GM10266 (cell line): ENCODE data around the gene AGPAT1.

Source experiments
- DNase-seq: peaks from one replicate; pipeline ENCODE4 v3.0.0; 2012; ENCODE audit errors: extremely low spot score
- TF ChIP-seq, protein P1 (sequence below): IDR thresholded peaks from 2 replicates; pipeline ENCODE4 v1.5.1; 2012; ENCODE audit warnings: mild to moderate bottlenecking, low read depth; ENCODE audit not compliant: control insufficient read depth, insufficient read depth; ENCODE audit errors: missing control alignments

AGPAT1 gene

DNA sequence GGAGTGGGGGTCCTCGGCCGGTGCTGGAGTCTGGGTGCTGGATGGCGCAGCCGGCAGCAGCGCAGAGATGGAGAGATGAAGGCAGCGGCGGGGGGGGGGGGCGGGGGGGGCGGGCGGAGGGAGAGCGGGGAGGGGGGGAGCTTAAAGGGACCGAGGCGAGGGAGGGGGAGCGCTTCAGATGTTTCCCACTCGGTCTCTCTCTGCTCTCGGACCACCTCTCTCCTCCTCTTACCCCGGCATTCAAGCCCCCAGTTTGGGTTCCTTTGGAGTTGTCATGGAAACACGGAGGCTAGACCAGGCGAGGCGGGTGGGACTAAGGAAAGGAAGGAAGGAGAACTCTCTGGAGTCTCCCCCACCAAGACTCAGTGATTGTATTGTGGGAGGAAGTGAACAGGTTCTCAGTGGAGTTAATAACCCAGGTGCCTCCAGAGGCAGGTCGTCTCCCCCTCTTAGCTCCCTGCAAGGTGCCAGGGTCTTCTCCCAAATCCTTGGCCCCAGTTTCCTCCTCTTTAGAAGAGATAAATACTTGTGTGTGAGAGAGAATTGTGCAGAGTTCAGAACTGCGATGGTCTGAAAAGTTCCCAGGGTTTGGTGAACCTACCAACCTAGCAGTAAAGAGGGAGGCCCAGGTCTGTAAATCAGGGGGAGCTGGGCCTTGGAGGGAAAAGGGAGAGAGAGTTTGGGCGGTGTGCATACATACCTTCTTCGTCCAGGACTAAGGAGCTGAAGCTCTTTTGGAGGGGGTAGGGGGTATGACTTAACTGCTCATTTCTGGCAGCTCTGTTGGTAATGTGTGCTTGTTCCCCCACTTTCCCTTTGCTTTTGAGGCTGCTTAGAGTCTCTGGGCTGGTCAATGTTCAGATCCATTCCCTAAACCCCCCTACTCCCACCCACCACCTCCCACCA lies 23.8 kb downstream of the AGPAT1 start, which contains the start of gene PRRT1:
TSS of gene PRRT1 (minus strand) at position 77 of the 906 bp plus-strand sequence. CDS start 112 bp downstream, outside the sequence.
- no peak for DNase-seq

GRCh38 chr6:32151181-32151862 lies 24.6 kb downstream of the AGPAT1 start:
- no peak for DNase-seq
- TF ChIP-seq, protein P1, sequence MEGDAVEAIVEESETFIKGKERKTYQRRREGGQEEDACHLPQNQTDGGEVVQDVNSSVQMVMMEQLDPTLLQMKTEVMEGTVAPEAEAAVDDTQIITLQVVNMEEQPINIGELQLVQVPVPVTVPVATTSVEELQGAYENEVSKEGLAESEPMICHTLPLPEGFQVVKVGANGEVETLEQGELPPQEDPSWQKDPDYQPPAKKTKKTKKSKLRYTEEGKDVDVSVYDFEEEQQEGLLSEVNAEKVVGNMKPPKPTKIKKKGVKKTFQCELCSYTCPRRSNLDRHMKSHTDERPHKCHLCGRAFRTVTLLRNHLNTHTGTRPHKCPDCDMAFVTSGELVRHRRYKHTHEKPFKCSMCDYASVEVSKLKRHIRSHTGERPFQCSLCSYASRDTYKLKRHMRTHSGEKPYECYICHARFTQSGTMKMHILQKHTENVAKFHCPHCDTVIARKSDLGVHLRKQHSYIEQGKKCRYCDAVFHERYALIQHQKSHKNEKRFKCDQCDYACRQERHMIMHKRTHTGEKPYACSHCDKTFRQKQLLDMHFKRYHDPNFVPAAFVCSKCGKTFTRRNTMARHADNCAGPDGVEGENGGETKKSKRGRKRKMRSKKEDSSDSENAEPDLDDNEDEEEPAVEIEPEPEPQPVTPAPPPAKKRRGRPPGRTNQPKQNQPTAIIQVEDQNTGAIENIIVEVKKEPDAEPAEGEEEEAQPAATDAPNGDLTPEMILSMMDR, result no peak

More for the DNA sequence above, 23.8 kb downstream of the AGPAT1 start, which contains the start of gene PRRT1:
- TF ChIP-seq, protein P1, result no peak

GRCh38 chr6:32149932-32150870 lies 25.7 kb downstream of the AGPAT1 start:
- TF ChIP-seq, protein P1, result no peak
- DNase-seq, result no peak

DNA sequence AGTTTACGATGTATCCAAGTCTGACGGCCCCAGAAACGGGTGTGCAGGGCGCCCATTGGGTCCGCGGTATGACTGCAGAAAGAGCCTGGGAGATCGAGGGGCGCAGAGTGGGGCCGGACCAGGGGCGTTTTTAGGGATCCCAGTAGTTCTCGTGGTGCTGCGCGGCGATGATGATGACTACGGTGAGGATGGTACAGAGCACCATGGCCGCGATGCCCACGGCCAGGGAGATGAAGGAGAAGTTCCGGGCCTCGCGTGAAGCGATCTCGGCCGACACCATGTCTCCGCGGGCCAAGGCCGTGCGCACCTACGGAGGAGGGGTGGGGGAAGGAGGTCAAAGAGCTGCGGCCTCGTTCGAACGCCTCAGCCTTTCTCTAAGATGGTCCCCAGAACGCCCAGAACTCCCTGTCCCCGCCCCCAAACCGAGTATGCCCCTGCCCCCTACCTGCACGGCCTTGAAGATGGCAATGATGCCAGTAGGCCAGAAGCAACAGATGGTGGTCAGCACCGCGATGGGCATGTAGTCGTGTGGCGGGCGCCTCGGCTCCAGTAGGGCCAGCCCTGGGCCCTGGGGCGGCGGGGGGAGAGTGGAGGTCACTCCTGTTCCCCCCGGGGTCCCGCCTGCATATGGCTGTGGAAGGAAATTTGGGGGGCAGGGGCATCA lies 26.7 kb downstream of the AGPAT1 start:
- TF ChIP-seq, protein P1, result no peak
- DNase-seq, result no peak

DNA sequence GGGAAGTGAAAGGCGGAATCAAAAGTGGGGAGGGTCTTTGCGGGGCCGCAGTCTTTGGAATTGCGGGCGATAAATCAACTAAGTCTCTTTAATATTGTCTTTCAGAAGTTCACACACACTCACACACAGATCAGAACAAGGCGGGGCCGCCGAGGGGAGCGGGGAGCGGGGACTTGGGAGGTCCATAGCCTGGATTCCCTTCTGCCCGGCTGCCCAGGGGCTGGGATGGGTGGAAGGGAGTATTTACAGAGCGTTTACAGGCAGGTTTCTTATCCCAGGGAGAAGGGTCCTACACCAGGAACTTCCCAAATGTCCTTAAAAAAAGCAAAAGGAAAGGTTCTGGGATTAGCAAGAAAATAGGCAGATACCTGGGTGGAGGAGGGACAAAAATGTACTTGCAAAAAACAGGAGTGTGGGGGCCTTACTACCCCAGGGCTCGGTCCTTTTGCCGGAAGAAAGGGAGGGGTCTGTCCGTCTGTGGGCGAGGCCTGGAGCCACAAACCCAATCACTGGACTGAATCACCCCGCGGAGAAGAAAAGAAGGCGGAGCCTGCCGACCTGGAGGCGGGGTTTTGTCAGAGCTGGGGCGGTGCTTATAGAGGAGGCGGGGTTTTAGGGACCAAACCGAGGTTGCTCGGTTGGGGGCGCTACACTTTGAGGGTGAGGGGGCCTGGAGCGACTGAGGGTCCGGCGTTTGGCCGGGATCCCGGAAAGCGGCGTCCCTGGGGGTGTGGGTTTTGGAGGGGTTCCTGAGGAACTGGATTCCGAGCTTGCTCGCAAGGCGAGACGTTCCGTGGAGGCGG lies 27.4 kb downstream of the AGPAT1 start:
- TF ChIP-seq, protein P1, result no peak

More for the DNA sequence above, 27.4 kb downstream of the AGPAT1 start:
- DNase-seq, result no peak
